HPDE6-E6E7 (cell line): ENCODE results near the gene MTA3.
"Not testable (repeated sequence)": the region's sequence is repeated elsewhere in the genome, so short reads cannot be mapped to it uniquely, and the experiment has no call there.

Experiments
- DNase-seq: peaks from one replicate; pipeline ENCODE4 v3.0.0; 2011; ENCODE audit warnings: missing footprints; ENCODE audit errors: extremely low spot score

Gene MTA3

DNA sequence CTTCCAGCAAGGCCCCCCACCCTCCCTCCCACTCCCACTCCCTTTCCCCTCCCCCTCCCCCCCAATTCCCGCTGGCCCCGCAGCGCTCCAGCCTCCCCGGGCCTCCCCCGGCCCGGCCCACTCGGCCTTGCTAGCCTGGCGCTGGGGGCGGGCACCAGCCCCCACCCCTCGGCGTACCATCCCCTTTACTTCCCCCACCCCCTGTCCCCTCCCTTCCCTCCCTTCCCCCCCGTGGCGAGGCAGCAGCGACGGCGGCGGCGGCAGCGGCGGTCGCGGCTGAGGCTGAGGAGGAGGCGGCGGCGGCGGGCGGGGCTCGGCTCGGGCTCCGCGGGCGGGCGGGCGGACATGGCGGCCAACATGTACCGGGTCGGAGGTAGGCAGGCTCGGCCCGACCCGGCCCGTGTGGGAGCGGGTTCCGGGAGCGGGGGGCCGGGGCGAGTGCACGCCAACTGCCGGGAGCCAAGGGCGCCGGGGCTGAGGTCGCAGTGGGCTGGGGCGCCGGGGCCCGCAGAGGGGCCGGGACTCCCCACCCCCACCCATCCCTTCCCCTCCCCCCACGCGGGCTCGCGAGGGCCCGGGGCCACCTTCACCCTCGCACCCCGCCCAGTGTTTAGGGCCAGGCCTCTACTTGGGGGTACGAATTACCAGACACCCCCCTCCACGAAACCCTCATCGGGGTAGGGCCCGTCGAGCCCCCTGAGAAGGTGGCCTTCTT lies at the start of gene MTA3:
Gene MTA3, plus strand, starts transcription at position 232 of the 715 bp plus-strand sequence. Its CDS starts 114 bp downstream, at position 346.
- DNase-seq, result no peak

- no peak for DNase-seq
These were observed 48.8 kb upstream of the MTA3 start for GRCh38 chr2:42519624-42520023.

DNA sequence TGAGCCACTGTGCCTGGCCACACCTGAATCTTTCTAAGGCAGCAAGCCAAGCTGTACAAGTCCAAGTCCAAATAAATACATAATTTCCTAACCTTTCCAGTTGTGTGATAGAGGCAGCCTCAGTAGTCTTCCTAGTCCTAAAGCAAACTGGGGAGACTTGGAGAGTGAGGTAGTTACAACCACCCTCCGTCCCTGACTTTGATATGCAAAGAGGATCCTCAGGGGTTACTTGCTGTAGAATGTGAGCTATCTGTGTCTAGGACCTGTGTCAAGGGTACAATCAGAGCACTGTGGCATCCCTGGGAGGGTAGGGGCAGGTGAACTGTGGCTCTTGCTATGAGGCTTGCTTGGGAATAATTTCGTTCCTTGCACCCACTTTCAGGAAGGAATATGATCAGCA lies 46.4 kb upstream of the MTA3 start:
- no peak for DNase-seq

- DNase-seq, result no peak
These were observed 45.1 kb upstream of the MTA3 start for GRCh38 chr2:42523341-42523740.

DNA sequence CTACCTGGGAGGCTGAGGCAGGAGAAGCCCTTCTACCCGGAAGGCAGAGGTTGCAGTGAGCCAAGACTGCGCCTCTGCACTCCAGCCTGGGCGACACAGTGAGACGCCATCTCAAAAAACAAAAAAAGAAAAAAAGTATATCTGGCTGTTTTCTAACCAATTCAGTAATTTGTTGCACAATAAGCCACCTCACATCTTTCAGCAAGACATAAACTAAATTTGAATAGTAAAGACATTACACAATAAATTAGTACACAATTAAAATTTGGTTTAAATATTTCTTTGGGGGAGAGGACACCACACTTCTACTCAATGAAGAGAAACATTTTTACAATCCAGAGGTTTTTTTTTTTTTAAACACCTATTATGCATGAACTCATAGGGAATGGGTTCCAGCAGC lies 36.0 kb upstream of the MTA3 start:
- DNase-seq, result no peak

GRCh38 chr2:42537493-42537892 lies 30.9 kb upstream of the MTA3 start:
- no peak for DNase-seq

DNA sequence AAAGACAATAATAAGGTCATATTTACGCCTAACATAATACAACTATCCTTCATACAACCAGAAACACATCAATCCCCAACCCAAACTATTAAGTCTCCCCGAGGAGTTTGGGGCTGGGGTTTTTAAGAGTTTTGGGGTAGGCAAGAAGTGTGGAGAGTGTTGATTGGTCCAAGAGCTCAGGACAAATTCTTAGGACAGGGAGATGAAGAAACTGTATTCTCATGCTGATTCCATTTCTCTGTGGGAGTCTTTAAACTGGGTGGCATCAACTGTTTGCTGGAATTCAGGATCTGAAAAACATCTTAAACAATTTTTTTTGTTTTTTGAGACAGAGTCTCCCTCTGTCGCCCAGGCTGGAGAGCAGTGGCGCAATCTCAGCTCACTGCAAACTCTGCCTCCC lies 25.6 kb upstream of the MTA3 start:
- DNase-seq, result no peak

DNA sequence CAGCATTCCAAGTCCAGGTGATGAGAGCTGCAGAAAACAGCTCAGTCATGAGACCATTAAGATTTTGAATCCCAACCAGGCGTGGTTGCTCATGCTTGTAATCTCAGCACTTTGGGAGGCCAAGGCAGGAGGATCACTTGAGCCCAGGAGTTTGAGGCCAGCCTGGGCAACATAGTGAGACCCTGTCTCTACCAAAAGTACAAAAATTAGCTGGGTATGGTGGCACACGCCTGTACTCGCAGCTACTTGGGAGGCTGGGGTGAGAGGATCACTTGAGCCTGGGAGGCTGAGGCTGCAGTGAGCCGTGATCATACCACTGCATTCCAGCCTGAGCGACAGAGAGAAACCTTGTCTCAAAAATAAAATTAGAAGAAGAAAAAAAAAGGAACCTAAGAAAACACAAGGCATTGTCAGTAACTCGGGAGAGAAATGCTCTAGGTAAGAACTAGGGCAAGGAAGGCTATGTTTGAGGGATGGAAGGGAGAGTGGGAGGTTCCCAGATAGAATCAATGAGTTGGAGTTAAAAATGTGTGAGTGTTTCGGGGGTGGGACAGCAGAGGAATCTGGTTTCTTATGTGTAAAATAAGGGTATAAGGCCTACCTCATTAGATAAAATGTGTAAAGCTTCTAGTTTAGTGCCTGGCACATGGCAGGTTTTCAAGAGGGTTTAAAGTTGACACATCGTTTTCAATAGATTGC lies 23.3 kb upstream of the MTA3 start:
- no peak for DNase-seq

DNA sequence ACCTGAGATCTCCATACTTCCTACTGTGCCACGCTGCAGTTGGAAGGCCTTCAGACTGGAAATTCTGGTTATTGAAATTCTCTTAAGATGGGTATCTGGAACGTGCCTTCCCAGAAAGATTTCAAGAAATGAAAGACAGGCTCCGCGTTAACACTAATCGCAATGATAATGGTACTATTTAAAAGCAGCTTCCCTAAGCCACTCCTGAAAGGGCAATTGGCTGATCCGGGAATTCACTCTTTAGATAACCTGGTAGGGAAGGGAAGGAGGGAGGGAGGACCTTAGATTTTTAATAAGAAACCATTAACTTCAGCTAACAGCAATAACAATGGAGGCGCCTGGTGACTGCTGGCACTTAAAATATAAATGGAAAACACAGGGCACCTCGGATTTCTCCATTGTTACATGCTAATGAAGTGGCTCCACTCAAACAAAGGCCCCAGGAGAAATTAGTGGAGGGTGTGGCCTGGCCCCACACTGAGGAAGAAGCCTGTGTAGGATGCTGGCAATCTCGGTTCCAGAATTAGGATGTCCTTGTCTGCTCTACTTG lies 22.5 kb upstream of the MTA3 start:
- no peak for DNase-seq

- DNase-seq, result no peak
These were observed 21.4 kb upstream of the MTA3 start for GRCh38 chr2:42547014-42547413.

DNA sequence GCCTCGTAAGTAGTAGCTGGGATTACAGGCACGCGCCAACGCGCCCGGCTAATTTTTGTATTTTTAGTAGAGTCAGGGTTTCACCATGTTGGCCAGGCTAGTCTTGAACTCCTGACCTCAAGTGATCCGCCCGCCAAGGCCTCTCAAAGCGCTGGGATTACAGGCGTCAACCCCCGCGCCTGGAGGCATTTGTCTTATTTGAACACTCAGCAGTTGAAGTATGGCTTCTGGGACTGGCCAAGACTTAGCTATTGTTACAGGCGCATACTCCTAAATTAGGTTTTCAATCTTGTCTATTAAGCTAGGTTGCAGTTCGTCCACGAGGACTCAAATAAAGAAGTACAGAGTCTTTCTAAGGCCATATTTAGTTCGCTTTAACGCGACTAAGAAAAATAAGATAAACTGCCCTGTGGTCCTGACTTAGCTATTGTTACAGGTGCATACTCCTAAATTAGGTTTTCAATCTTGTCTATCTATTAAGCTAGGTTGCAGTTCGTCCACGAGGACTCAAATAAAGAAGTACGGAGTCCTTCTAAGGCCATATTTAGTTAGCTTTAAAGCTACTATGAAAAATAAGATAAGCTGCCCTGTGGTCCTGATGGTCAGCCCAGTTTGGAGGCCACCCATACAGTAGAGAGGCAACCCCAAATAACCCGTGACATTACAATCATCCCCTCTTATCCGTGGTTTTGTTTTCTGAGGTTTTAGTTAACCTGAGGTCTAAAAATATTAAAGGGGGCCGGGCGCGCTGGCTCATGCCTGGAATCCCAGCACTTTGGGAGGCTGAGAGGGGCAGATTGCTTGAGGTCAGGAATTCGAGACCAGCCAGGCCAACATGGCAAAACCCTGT lies 20.8 kb upstream of the MTA3 start:
- DNase-seq, result no peak

DNA sequence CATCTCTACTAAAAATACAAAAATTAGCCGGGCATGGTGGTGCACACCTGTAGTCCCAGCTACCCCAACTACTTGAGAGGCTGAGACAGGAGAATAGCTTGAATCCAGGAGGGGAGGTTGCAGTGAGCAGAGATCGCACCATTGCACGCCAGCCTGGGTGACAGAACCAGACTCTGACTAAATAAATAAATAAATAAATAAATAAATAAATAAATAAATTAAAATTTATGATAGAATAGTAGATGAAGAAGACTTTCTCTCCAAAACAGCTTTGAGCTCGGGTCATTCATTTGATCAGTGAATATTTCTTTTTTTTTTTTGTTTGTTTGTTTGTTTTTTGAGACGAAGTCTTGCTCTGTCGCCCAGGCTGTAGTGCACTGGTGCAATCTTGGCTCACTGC lies 17.6 kb upstream of the MTA3 start:
- no peak for DNase-seq

DNA sequence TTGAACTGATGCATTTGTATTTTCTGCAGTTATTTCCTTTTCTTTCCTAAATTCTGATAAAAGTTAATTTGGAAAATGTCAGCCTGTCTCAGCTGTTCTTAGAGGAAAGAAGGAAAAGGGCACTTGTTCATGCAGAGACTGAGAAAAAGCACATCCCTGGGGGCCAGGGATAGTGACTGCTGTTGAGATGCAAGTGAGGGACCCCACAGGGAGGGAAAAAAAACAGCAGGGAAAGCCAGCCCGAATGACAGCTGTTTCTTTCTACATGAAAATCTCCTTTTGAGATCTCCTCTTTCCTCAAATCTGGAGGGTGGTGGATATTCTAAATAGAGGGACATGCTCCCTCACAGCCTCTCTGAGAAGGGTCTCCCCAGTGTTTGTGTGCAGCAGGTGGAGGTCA lies 14.0 kb upstream of the MTA3 start:
- DNase-seq, result no peak

DNA sequence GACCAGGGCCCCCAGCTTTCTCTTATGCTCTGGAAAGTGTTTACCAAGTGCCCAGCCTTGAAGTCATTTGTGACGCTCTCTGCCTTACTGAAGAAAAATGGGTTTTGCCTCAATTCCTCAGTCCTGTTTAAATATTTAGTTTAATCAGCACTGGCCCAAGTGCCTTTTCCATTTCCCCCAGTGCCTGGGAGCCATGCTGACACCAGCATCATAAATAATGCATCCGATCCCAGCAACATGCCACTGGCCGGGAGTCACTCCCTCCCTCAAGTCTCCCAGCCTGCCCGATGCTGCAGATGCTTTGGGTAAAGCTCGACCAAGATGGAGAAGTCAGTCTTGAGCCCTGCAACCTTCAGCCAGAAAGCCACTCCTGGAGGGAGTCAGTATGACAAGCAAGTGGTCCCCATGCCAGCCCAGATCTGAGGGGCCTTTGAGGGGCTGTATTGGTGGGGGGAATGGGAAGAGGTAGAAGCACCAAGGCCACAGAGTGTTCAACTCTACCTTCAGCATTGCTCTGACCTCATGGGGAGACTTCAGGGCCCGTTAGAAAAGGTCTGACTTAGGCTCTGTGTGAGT lies 12.0 kb upstream of the MTA3 start:
- DNase-seq, result no peak

DNA sequence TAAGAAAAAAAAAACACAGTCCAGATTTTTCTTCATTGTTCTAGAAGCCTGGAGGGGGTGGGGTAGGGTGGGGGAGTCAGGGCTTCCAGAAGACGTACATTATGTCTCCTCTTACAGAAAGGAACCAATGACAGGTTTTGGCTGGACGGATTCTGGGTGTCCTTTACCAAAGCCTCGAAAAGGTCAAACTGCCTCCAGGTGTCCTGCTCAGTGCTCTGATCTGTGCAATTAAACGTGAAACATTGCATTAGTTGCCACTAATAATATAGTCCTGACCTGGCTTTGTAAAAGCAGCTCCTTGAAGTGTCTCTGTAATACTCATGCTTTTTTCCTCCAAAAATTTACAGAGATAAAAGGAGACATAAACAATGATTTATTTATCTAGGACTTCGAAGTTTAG lies 11.1 kb upstream of the MTA3 start:
- no peak for DNase-seq

- DNase-seq, result no peak
These were observed 9.6 kb upstream of the MTA3 start for GRCh38 chr2:42558827-42559226.

GRCh38 chr2:42560133-42560532 lies 8.3 kb upstream of the MTA3 start:
- not testable (repeated sequence) for DNase-seq

DNA sequence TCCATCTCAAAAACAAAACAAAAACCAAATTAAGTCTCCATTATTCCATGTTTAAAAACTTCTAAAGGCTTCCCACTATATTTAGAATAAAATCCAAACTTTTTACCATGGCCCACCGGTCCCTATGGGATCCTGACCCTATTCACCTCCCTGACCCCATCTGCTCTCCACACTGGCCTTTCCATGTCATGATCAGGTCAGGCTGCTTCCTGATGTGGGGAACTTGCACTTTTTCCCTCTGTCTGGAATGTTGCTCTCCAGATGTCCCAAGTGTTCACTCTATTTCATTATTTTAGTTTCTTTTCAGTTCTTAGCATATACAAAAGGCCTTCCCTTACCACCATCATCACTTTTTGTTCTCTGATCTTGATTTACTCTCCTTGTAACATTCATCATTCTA lies 7.5 kb upstream of the MTA3 start:
- no peak for DNase-seq

DNA sequence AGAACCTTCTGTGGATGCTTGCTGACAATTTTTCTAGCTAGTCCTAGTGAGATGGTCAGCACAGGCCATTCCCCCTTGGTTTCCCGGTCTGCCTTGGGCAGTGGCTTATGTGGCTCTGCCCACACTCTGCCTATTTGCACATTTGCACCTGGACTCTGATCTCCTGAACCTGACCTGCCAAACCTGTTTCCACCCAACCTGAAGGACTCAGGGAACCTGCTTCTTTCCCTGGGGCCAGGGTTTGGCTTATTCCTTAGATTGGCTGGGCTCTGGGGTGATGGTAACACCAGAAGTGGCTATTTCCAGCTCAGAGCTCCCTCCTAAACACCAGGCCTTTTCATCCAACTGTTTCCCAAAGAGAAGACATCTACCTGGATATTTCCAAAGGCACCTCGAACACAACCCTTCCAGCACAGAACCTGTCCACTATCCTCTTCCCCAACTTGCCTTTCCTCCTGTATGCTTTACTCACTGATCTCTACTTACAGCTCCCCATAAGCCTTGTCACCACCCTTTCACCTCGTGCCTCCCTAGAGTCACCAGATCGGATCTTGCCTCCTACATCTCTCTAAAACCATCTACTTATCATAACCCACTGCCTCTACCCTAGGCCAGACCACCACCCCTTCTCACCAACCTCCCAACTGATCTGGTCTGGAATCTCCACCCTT lies 5.8 kb upstream of the MTA3 start:
- peak; percentile 58 for DNase-seq

DNA sequence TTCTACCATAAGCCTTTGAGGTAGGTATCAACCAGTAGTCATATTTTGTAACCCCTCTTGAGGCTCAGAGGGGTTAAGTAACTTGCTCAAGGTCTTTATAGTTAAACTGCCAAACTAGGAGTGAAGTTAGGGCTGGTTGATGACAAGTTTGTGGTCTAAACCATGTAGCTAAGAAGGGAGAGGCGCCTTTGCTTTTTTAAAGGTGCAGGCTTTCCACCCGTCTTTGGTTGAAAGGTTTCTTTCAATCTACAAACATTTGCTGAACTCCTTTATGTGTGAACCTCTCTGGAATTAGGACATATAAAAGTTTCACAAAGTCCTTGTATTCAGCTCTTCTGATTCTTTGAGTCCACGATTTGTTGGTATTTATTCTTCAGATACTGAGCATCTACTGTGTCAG lies 2.4 kb upstream of the MTA3 start:
- DNase-seq, result no peak

DNA sequence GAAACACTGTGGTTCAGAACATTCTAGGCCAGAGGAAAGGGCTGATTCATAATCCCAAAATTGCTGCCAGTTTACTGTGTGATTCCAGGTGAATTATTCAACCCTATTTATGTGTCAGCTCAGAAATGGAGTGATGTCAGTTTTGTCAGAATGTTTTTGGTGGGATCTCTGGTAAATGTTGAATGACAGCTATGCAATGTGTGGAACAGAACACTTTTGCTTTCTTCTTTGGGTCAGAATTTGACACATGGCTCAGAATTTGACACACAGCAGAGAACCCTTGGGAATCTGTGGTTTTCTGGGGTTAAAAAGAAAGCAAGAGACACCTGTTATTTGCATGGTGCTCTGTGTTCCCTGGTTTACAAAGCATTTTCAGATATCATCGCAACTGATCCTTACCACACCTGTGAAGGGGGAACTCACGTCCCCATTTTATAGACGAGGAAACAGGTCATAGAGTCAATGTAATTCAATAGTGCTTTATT lies 1.6 kb upstream of the MTA3 start:
- no peak for DNase-seq
